ENCODE data around the gene GALNT15.

The GALNT15 gene

GRCh38 chr3:16174389-16174788, at the start of gene GALNT15:
Gene GALNT15, plus strand, starts transcription at chr3:16174680. Its CDS starts 472 bp downstream, at chr3:16175152.
- no peak for TF ChIP-seq CTCF (IDR thresholded peaks at IDR 0.05; ENCODE audit: low read depth, low read length)
- peak; percentile 96 to 98 for DNase-seq (ENCODE audit: low read depth in 2 of 2)
- peak within 1 kb of the TSS; percentile 27 to 34 for H3K4me3 ChIP-seq (replicated peaks in 1 of 2; ENCODE audit: low read depth in 2 of 2, low read length in 2 of 2)

- H3K4me3 ChIP-seq (replicated peaks in 1 of 2; ENCODE audit: low read depth in 2 of 2, low read length in 2 of 2) = no peak overlapping the region
- no peak for TF ChIP-seq CTCF (IDR thresholded peaks at IDR 0.05; ENCODE audit: low read depth, low read length)
- DNase-seq (ENCODE audit: low read depth in 2 of 2) = no peak
Observed at GRCh38 chr3:16126634-16127033, 47.8 kb upstream of the GALNT15 start.

- H3K4me3 ChIP-seq (replicated peaks in 1 of 2; ENCODE audit: low read depth in 2 of 2, low read length in 2 of 2) = no peak overlapping the region
- TF ChIP-seq CTCF (IDR thresholded peaks at IDR 0.05; ENCODE audit: low read depth, low read length) = no peak
- no peak for DNase-seq (ENCODE audit: low read depth in 2 of 2)
Observed at GRCh38 chr3:16127249-16127648, 47.2 kb upstream of the GALNT15 start.

GRCh38 chr3:16130066-16130465, 44.4 kb upstream of the GALNT15 start:
- no peak for TF ChIP-seq CTCF (IDR thresholded peaks at IDR 0.05; ENCODE audit: low read depth, low read length)
- no peak overlapping the region for H3K4me3 ChIP-seq (replicated peaks in 1 of 2; ENCODE audit: low read depth in 2 of 2, low read length in 2 of 2)
- peak; percentile 71 to 89 for DNase-seq (ENCODE audit: low read depth in 2 of 2)

GRCh38 chr3:16132190-16132589, 42.3 kb upstream of the GALNT15 start:
- no peak overlapping the region for H3K4me3 ChIP-seq (replicated peaks in 1 of 2; ENCODE audit: low read depth in 2 of 2, low read length in 2 of 2)
- DNase-seq (ENCODE audit: low read depth in 2 of 2) = no peak
- no peak for TF ChIP-seq CTCF (IDR thresholded peaks at IDR 0.05; ENCODE audit: low read depth, low read length)

- no peak overlapping the region for H3K4me3 ChIP-seq (replicated peaks in 1 of 2; ENCODE audit: low read depth in 2 of 2, low read length in 2 of 2)
- no peak for TF ChIP-seq CTCF (IDR thresholded peaks at IDR 0.05; ENCODE audit: low read depth, low read length)
- DNase-seq (ENCODE audit: low read depth in 2 of 2) = peak; percentile 64 to 88
Observed at GRCh38 chr3:16132928-16133327, 41.6 kb upstream of the GALNT15 start.

All from cardiac fibroblast (primary cell).